IPS-18c (cell line): ENCODE data around the gene ASXL3.

ENCODE experiments used
- H3K4me3 ChIP-seq: 2 replicates; pipeline ENCODE4 v1.7.0; 2013; ENCODE audit warnings: low read depth, mild to moderate bottlenecking, low read length, moderate library complexity; ENCODE audit not compliant: insufficient read depth
- H3K9me3 ChIP-seq: one replicate; pipeline ENCODE4 v1.6.1; 2013; ENCODE audit warnings: mild to moderate bottlenecking, low read length, moderate library complexity; ENCODE audit not compliant: control insufficient read depth, insufficient read depth

Gene ASXL3

DNA sequence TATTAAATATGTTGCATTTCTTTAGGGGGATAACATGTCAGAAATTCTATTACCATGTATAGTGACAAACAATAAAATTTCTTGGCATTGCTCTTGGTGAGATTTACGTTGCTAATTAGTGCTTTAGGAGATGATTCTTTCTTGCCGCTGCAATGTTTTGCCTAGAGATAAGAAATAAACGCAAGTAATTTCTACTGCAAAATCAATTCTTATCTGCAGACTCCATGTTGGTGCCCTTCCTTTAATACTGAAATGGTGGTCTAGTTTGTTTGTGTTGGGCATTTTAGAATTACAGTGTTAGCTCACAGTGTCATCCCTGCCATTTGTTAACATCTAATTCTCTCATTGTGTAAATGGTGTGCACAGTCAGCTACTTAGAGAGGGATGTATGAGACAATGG lies 34.6 kb downstream of the ASXL3 start:
- H3K4me3 ChIP-seq, result no peak overlapping the region
- H3K9me3 ChIP-seq, result no peaks in the 10 kb centered on the region

DNA sequence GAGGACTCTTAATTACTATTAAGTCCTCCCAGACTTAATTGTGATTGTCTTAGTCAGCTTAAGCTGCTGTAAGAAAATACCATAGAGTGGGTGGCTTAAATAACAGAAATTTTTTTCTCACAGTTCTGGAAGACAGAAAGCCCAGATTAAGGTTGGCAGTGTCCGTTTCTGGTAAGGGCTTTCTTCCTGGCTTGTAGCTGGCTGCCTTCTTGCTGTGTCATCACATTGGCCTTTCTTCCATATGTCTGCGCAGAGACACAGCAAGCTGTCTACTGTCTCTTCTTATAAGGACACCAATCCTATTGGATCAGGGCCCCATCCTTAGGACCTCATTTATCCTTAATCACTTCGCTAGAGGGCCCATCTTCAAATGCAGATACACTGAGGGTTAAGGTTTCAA lies 38.5 kb downstream of the ASXL3 start:
- Histone ChIP-seq H3K9me3 (no peaks in the 10 kb centered on the region), H3K4me3 (no peak overlapping the region)

DNA sequence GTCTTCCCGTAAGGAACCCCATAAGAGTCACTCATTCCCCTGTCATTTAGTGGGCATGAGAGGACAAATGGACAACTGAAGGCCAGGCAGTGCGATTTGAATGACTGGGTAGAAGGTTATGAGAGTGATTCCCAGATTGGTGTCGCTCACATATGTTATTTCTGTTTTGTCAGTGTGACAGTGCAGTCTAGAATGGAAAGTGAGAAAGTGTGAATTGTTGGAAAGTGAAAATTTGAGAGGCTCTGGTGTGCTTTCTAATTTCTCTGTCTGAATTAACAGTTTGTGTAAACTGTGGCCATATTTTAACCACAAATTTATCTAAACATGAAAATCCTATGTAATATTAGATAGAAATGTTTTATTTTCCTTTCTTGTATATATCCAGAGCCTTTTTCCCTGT lies 49.1 kb downstream of the ASXL3 start:
- Histone ChIP-seq H3K9me3 (no peaks in the 10 kb centered on the region), H3K4me3 (no peak overlapping the region)

GRCh38 chr18:33630476-33630875 lies 52.5 kb downstream of the ASXL3 start:
- no peak overlapping the region for H3K4me3 ChIP-seq

GRCh38 chr18:33641141-33641540 lies 63.1 kb downstream of the ASXL3 start:
- H3K4me3 ChIP-seq, result no peak overlapping the region
- no peaks in the 10 kb centered on the region for H3K9me3 ChIP-seq

More at GRCh38 chr18:33630476-33630875, 52.5 kb downstream of the ASXL3 start:
- H3K9me3 ChIP-seq, result no peaks in the 10 kb centered on the region

GRCh38 chr18:33644494-33644893 lies 66.5 kb downstream of the ASXL3 start:
- H3K9me3 ChIP-seq, result no peaks in the 10 kb centered on the region
- H3K4me3 ChIP-seq, result no peak overlapping the region

GRCh38 chr18:33647365-33647764 lies 69.3 kb downstream of the ASXL3 start:
- H3K4me3 ChIP-seq, result no peak overlapping the region
- H3K9me3 ChIP-seq, result no peaks in the 10 kb centered on the region

- H3K9me3 ChIP-seq, result no peaks in the 10 kb centered on the region
- no peak overlapping the region for H3K4me3 ChIP-seq
Measured at GRCh38 chr18:33652635-33653034, 74.6 kb downstream of the ASXL3 start.

DNA sequence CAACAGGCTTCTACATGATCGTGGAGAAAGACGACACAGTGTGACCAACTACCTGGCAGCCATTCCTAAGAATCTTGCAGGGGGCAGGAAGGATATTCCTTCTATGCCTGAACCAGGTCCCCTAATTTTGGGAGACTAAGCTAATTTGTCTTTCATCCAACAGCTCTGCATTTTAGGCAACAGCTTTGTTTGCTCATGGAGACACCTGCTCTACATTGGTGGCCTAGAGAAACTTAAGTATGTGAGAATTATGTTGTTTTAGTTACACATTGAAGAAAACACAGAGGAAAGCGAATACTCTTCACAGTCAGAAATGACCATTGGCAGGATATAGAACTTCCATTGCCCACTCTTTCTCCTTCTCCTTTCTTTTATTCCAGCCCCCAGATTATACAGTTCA lies 75.2 kb downstream of the ASXL3 start:
- H3K4me3 ChIP-seq, result no peak overlapping the region
- H3K9me3 ChIP-seq, result no peaks in the 10 kb centered on the region

- Histone ChIP-seq H3K4me3 (no peak overlapping the region), H3K9me3 (no peaks in the 10 kb centered on the region)
Measured at GRCh38 chr18:33656889-33657448, 79.0 kb downstream of the ASXL3 start.

- H3K4me3 ChIP-seq, result no peak overlapping the region
- no peaks in the 10 kb centered on the region for H3K9me3 ChIP-seq
Measured at GRCh38 chr18:33660696-33661310, 82.8 kb downstream of the ASXL3 start.

- Histone ChIP-seq H3K9me3 (no peaks in the 10 kb centered on the region), H3K4me3 (no peak overlapping the region)
Measured at GRCh38 chr18:33664241-33664874, 86.3 kb downstream of the ASXL3 start.

DNA sequence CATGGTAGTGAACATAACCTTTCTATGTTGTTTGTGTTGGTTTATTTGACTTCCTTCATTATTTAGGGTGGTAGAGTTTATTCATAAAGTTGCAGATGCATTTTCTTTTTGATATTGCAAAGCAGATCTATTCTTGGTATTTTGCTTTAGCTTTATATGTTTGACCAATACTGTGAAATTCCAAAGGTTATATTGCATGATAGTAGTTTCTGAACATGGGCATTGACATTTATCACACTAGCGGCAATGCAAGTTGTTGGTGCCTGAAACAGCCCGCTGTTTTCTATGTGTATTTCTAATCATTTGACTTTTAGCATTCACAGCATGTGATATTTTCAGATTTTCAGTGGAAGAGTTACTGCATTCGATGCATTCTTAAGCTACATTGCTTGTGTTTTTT lies 87.2 kb downstream of the ASXL3 start:
- H3K9me3 ChIP-seq, result no peaks in the 10 kb centered on the region
- no peak overlapping the region for H3K4me3 ChIP-seq

DNA sequence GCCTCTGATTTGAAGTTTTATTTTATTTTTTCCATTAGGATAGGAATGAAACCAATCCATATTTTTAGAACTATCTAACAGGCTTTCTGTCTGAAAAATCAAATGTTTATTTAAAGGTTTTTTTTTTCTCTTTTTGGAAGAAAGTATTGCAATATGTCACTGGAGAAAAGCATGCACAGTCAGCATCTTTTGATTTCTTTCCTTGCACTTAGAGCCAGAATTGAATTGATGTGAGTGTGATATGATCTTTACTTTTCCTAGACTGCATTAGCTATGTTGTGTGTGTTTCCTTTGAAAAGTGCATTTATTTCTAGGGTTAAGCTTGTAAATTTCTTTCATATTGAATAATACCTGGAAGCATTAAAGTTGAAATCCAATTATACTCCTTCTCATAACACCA lies 87.6 kb downstream of the ASXL3 start:
- Histone ChIP-seq H3K9me3 (no peaks in the 10 kb centered on the region), H3K4me3 (no peak overlapping the region)

- H3K9me3 ChIP-seq, result no peaks in the 10 kb centered on the region
- H3K4me3 ChIP-seq, result no peak overlapping the region
Measured at GRCh38 chr18:33666915-33667314, 88.9 kb downstream of the ASXL3 start.

GRCh38 chr18:33669589-33669988 lies 91.6 kb downstream of the ASXL3 start:
- Histone ChIP-seq H3K9me3 (no peaks in the 10 kb centered on the region), H3K4me3 (no peak overlapping the region)

GRCh38 chr18:33670029-33670428 lies 92.0 kb downstream of the ASXL3 start:
- Histone ChIP-seq H3K4me3 (no peak overlapping the region), H3K9me3 (no peaks in the 10 kb centered on the region)

GRCh38 chr18:33673689-33674088 lies 95.7 kb downstream of the ASXL3 start:
- H3K9me3 ChIP-seq, result no peaks in the 10 kb centered on the region
- H3K4me3 ChIP-seq, result no peak overlapping the region

DNA sequence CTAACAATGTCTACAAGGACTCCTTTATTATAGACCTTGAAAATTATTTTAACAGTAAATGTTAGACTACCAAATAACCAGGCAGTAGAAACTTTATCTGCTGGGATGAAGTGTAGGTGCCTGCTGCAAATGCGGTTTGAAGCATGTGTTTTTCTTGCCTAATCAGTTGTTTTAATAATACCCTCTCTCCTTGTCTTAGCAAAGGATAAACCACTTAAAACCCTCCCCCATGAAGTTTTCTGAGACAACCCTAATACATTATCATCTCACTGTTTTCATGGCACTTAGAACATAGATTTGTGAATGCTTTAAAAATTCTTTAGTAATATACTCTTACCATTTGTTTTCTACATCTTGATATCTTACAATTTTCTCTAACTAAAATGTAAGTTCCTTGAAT lies 98.6 kb downstream of the ASXL3 start:
- Histone ChIP-seq H3K9me3 (no peaks in the 10 kb centered on the region), H3K4me3 (no peak overlapping the region)
